Measurements from ENCODE around the gene FAM110D. TPM values are rescaled to one million over a fixed set of nuclear protein-coding genes. Genes with fewer than 3 reads are reported as not detected.

FAM110D gene
- total RNA-seq, 1 donor from 2014 or later: 4.1 TPM

- no peak for DNase-seq (ENCODE audit: low read depth in 2 of 2)
Measured at GRCh38 chr1:26162220-26162709, 3.4 kb downstream of the FAM110D start.

- no peak for DNase-seq (ENCODE audit: low read depth in 2 of 2)
Measured at GRCh38 chr1:26163684-26164035, 4.8 kb downstream of the FAM110D start.

GRCh38 chr1:26164036-26164860, 5.4 kb downstream of the FAM110D start:
- peak in 1 of 2 donors; percentile 49 for DNase-seq (ENCODE audit: low read depth in 2 of 2)

- DNase-seq (ENCODE audit: low read depth in 2 of 2): no peak
Measured at GRCh38 chr1:26164861-26165842, 6.3 kb downstream of the FAM110D start.

GRCh38 chr1:26166719-26167281, 7.9 kb downstream of the FAM110D start:
- no peak for DNase-seq (ENCODE audit: low read depth in 2 of 2)

GRCh38 chr1:26168410-26169197, 9.7 kb downstream of the FAM110D start, which contains the start of gene C1orf232:
C1orf232 (minus strand) TSS chr1:26168963; CDS start chr1:26168499, 464 bp downstream.
- DNase-seq (ENCODE audit: low read depth in 2 of 2): no peak

- no peak for DNase-seq (ENCODE audit: low read depth in 2 of 2)
Measured at GRCh38 chr1:26169198-26169554, 10.3 kb downstream of the FAM110D start.

- DNase-seq (ENCODE audit: low read depth in 2 of 2): peak; percentile 85 to 93
Measured at GRCh38 chr1:26169669-26170471, 11.0 kb downstream of the FAM110D start, which contains the start of gene ZNF593. ZNF593 (plus strand) TSS chr1:26169908; CDS start chr1:26169984, 76 bp downstream.

GRCh38 chr1:26170472-26170821, 11.6 kb downstream of the FAM110D start:
- DNase-seq (ENCODE audit: low read depth in 2 of 2): no peak

- no peak for DNase-seq (ENCODE audit: low read depth in 2 of 2)
Measured at GRCh38 chr1:26171084-26172072, 12.5 kb downstream of the FAM110D start, which contains the start of gene ZNF593OS. ZNF593OS (minus strand) TSS chr1:26171832; CDS start chr1:26171661, 171 bp downstream.

- no peak for DNase-seq (ENCODE audit: low read depth in 2 of 2)
Measured at GRCh38 chr1:26175346-26175745, 16.5 kb downstream of the FAM110D start.

GRCh38 chr1:26177182-26177684, 18.4 kb downstream of the FAM110D start, which contains the start of gene CNKSR1:
CNKSR1 (plus strand) TSS chr1:26177491; CDS start chr1:26177548, 57 bp downstream.
- no peak for DNase-seq (ENCODE audit: low read depth in 2 of 2)

GRCh38 chr1:26180010-26180506, 21.2 kb downstream of the FAM110D start:
- DNase-seq (ENCODE audit: low read depth in 2 of 2): no peak

- DNase-seq (ENCODE audit: low read depth in 2 of 2): no peak
Measured at GRCh38 chr1:26181586-26182382, 22.9 kb downstream of the FAM110D start.

GRCh38 chr1:26182383-26182696, 23.5 kb downstream of the FAM110D start:
- DNase-seq (ENCODE audit: low read depth in 2 of 2): no peak

- DNase-seq (ENCODE audit: low read depth in 2 of 2): no peak
Measured at GRCh38 chr1:26184086-26184485, 25.2 kb downstream of the FAM110D start.

GRCh38 chr1:26184883-26185282, 26.0 kb downstream of the FAM110D start:
- no peak for DNase-seq (ENCODE audit: low read depth in 2 of 2)

GRCh38 chr1:26187882-26188281, 29.0 kb downstream of the FAM110D start:
- DNase-seq (ENCODE audit: low read depth in 2 of 2): no peak

Measured in dermis microvascular lymphatic vessel endothelial cell (primary cell).